NCI-H446 (cell line): ENCODE data around the gene ANP32B.

Experiments
- DNase-seq, 2 experiments: peaks; one replicate each; lab custom pipeline; 2025; lab: John Stamatoyannopoulos, UW

The ANP32B gene

GRCh38 chr9:98024702-98025101 lies 41.6 kb downstream of the ANP32B start:
- no peak for DNase-seq

GRCh38 chr9:98031169-98031568 lies 48.0 kb downstream of the ANP32B start:
- no peak for DNase-seq

- DNase-seq: no peak
Measured at GRCh38 chr9:98031935-98032334, 48.8 kb downstream of the ANP32B start.

- DNase-seq: peak; percentile 36 to 76
Measured at GRCh38 chr9:98034593-98035546, 51.7 kb downstream of the ANP32B start.

- DNase-seq: no peak
Measured at GRCh38 chr9:98037357-98037756, 54.2 kb downstream of the ANP32B start.

GRCh38 chr9:98038958-98039357 lies 55.8 kb downstream of the ANP32B start:
- no peak for DNase-seq

- DNase-seq: no peak
Measured at GRCh38 chr9:98039607-98040017, 56.5 kb downstream of the ANP32B start.

GRCh38 chr9:98040212-98040611 lies 57.1 kb downstream of the ANP32B start:
- DNase-seq: no peak

GRCh38 chr9:98043915-98044314 lies 60.8 kb downstream of the ANP32B start:
- no peak for DNase-seq

- DNase-seq: peak in 1 of 2 experiments; percentile 2
Measured at GRCh38 chr9:98045234-98046179, 62.4 kb downstream of the ANP32B start.

- no peak for DNase-seq
Measured at GRCh38 chr9:98046180-98046543, 63.0 kb downstream of the ANP32B start.

- no peak for DNase-seq
Measured at GRCh38 chr9:98047002-98047401, 63.9 kb downstream of the ANP32B start.

GRCh38 chr9:98049288-98050072 lies 66.3 kb downstream of the ANP32B start:
- DNase-seq: no peak

GRCh38 chr9:98050351-98050750 lies 67.2 kb downstream of the ANP32B start:
- DNase-seq: no peak

- DNase-seq: no peak
Measured at GRCh38 chr9:98054376-98054951, 71.3 kb downstream of the ANP32B start.

GRCh38 chr9:98056269-98057137 lies 73.4 kb downstream of the ANP32B start, which contains the start of gene NANS:
NANS (plus strand) TSS chr9:98056732; CDS start chr9:98056809, 77 bp downstream.
- peak; percentile 36 to 87 for DNase-seq

- DNase-seq: peak in 1 of 2 experiments; percentile 15
Measured at GRCh38 chr9:98057138-98057799, 74.1 kb downstream of the ANP32B start.

- no peak for DNase-seq
Measured at GRCh38 chr9:98062161-98062560, 79.0 kb downstream of the ANP32B start.

- DNase-seq: no peak
Measured at GRCh38 chr9:98064623-98065392, 81.7 kb downstream of the ANP32B start.
